ENCODE results near the gene CARD16.
"Not testable (repeated sequence)": the region's sequence is repeated elsewhere in the genome, so short reads cannot be mapped to it uniquely, and the experiment has no call there.

DNA sequence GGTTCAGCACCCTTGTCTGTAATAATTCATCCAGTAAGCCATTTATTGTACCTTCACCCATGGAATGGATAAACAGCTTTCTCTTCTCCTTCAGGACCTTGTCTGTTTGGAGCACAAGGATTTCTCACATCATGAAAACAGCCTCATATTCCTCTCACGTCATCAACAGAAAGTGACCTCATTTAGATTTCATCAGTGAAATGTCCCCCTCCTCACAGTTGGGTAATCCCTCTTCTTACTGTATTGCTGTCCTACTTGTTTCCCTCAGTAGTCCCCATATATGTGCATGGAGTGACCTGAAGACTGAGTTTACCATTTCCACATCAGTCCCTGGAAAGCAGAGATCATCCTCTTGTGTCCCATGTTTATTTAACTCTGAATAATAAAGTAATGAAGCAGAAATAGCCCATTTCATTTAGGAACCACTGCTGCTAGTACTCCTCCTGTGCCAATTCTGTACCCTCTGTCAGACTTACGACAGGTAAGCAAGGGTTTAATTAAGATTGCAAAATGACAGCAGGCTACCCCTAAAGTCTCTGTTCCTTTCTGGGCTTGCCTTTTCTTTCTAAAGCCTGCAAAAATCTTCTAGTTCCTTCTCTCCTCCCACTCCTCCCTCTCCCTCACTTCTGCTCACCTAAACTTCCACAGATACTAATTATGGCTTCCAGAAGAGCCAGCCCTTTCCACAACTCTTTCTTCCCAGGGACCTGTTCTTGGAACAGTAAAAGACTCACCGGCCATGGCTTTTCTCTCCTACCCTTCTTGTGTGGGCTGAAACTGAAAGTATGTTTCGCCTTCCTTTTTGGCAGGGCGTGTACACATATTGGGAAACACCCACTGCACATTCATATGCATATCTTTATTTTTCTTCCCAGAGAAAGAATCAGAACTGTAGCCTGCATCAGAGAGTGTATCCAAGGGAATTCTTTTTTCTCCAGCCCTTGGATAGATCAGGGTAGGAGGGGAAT is at the start of gene CARD16:
- TF ChIP-seq, protein P1, sequence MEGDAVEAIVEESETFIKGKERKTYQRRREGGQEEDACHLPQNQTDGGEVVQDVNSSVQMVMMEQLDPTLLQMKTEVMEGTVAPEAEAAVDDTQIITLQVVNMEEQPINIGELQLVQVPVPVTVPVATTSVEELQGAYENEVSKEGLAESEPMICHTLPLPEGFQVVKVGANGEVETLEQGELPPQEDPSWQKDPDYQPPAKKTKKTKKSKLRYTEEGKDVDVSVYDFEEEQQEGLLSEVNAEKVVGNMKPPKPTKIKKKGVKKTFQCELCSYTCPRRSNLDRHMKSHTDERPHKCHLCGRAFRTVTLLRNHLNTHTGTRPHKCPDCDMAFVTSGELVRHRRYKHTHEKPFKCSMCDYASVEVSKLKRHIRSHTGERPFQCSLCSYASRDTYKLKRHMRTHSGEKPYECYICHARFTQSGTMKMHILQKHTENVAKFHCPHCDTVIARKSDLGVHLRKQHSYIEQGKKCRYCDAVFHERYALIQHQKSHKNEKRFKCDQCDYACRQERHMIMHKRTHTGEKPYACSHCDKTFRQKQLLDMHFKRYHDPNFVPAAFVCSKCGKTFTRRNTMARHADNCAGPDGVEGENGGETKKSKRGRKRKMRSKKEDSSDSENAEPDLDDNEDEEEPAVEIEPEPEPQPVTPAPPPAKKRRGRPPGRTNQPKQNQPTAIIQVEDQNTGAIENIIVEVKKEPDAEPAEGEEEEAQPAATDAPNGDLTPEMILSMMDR (IDR thresholded peaks at IDR 0.05): not testable (repeated sequence)
- not testable (repeated sequence) for TF ChIP-seq EZH2 (IDR thresholded peaks at IDR 0.05; ENCODE audit: borderline replicate concordance, insufficient read depth, low read depth, low read length, poor library complexity, severe bottlenecking)

All from B cell (primary cell).